ENCODE measurements around the gene PRPF4. TPM values are rescaled to one million over a fixed set of nuclear protein-coding genes. Genes with fewer than 3 reads are reported as not detected.

The PRPF4 gene
- total and polyA plus RNA-seq, 9 of the 15 experiments (the other 6 are each of a cell fraction or from before 2014, with no cell fraction given) = 25.8 to 66.0 (median 39.8) TPM

DNA sequence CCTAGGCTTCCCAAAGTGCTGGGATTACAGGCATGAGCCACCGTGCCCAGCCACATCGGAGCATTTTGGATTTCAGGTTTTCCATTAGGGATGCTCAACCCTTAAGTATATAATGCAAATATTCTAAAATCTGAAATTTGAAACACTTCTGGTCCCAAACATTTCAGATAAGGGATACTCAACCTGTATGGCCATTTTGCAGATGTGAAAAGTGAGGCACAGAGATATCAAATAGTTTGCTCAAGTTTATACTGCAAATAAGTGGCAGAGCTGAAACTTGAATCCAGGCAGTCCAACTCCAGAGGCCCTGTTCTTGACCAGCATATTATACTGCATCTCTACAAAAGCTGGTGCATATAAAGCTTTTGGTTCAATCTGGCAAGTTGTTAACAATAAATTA, 62.3 kb downstream of the PRPF4 start:
- Histone ChIP-seq H3K36me3 (ENCODE audit: control insufficient read depth, insufficient read depth, low read length) (no peaks in the 10 kb centered on the region), H3K9me1 (ENCODE audit: control insufficient read depth, insufficient read depth, low read length) (no peaks in the 10 kb centered on the region), H2AFZ (ENCODE audit: low read depth, low read length) (no peak overlapping the region), H3K9me3 (replicated peaks; ENCODE audit: control insufficient read depth, insufficient read depth, low read depth, low read length) (no peaks in the 10 kb centered on the region), H4K20me1 (replicated peaks; ENCODE audit: control insufficient read depth, insufficient read depth, low read length) (no peaks in the 10 kb centered on the region), H3K27ac (ENCODE audit: extremely low read depth, low read depth, low read length) (no peak overlapping the region), H3K9ac (ENCODE audit: insufficient read depth in 1 of 2, low read depth in 2 of 2, low read length in 2 of 2) (no peak overlapping the region), H3K79me2 (ENCODE audit: control insufficient read depth, insufficient read depth, low read length) (no peaks in the 10 kb centered on the region), H3K27me3 (ENCODE audit: control insufficient read depth in 2 of 2, insufficient read depth in 2 of 2, low read length in 2 of 2) (no peaks in the 10 kb centered on the region), H3K4me2 (ENCODE audit: insufficient read depth, low read length) (no peak overlapping the region), H3K4me3 (no peak overlapping the region), H3K4me1 (replicated peaks in 1 of 2; ENCODE audit: control insufficient read depth in 2 of 2, insufficient read depth in 2 of 2, low read length in 2 of 2) (peaks cover 8% of the 10 kb centered on the region in 2 experiments; a peak in 4 of 5 replicates)
- WGBS (ENCODE audit: insufficient coverage, low coverage, missing lambda C conversion rate) = 100% methylated on average over 2 of the region's 2 CpGs
- TF ChIP-seq KDM1A (IDR thresholded peaks at IDR 0.05) (peak in 1 of 2 experiments; percentile 20; a peak in 1 of 4 replicates), FOXA3 (CRISPR knock-in tag; conservative IDR thresholded peaks at IDR 0.05 in 1 of 2, IDR thresholded peaks at IDR 0.05 in 1 of 2) (no peak), RBM25 (IDR thresholded peaks at IDR 0.05; ENCODE audit: low read depth, low read length, severe bottlenecking) (peak; percentile 86), BCOR (IDR thresholded peaks at IDR 0.05) (peak; percentile 45; the same call in 1 of the 2 replicates)
- in situ Hi-C loops (cut with MboI) = no loop called here
- no TSS peak for BruUV-seq (replicated peaks)
- FAIRE-seq (no peak), DNase-seq (ENCODE audit: extremely low read depth in 1 of 4, low spot score in 3 of 4) (no peak), ATAC-seq (no peak)
- ChIA-PET CTCF (ENCODE audit: low intra/inter-chr PET ratio) (no interaction called here), POLR2A (interaction anchor here (0.9 kb wide), 1 partner anchor 20 kb away, joined by 3 read pairs; no protein-coding TSS in a partner anchor)
- intact Hi-C loops (cut with micrococcal nuclease) = loop anchor here (5.0 kb wide), 1 partner anchor 325 kb away; the partner anchor contains the start of gene ZNF883

DNA sequence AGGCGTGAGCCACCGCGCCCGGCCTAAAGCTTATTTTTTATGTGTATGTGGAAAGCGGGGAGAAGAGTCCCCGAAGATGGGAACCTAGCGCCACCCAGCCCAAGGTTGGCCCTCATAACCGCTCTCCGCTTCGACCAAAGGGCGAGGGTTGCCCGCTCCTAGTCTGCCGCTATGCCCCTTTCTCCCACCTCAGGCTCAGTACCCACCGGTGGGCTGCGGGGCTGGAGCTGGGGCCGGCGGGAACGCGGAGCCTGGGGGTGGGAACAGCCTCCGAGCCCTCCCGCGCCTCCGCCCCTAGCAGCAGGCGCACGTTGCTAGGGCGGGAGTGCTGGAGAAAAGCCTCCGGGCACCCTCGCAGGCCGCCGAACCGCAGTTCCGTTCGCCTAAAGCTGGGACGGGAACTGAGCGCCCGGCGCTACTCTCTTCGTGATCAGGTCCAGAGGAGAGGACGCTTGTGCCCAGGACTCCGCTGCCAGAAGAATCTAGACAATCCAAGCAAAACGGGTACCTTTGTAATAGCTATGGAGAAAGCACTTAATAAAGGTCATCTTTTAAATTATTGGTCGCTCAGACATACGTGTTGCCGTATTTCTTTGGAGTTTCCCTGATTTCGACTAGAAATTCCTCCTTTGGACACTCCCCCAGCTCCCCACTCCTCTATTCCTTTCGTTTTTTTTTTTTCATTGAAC, 64.7 kb downstream of the PRPF4 start, which contains the start of gene WDR31:
TSS of gene WDR31 (minus strand) at position 265 of the 689 bp plus-strand sequence. CDS start 8,253 bp downstream, outside the sequence.
- 1% methylated on average over 41 of the region's 46 CpGs for WGBS (ENCODE audit: insufficient coverage, low coverage, missing lambda C conversion rate)
- peak within 1 kb of the TSS; percentile 90 for H3K4me2 ChIP-seq (ENCODE audit: insufficient read depth, low read length)
- BruUV-seq (replicated peaks) = no TSS peak
- peak within 1 kb of the TSS; percentile 70 to 90 for H3K9ac ChIP-seq (ENCODE audit: insufficient read depth in 1 of 2, low read depth in 2 of 2, low read length in 2 of 2)
- CTCF ChIA-PET (ENCODE audit: low intra/inter-chr PET ratio) = no interaction called here
- POLR2A ChIA-PET = interaction anchor here (0.6 to 2.0 kb wide), 13 partner anchors 9 to 260 kb away, joined by 3 to 12 read pairs (median 4); partner anchors contain the start of gene BSPRY
- H3K9me3 ChIP-seq (replicated peaks; ENCODE audit: control insufficient read depth, insufficient read depth, low read depth, low read length) = no peaks in the 10 kb centered on the region
- peak; percentile 92 to 93 (median 93) for DNase-seq (ENCODE audit: extremely low read depth in 1 of 4, low spot score in 3 of 4)
- FAIRE-seq = peak; percentile 73
- no peaks in the 10 kb centered on the region for H3K27me3 ChIP-seq (ENCODE audit: control insufficient read depth in 2 of 2, insufficient read depth in 2 of 2, low read length in 2 of 2)
- no peaks in the 10 kb centered on the region for H3K9me1 ChIP-seq (ENCODE audit: control insufficient read depth, insufficient read depth, low read length)
- peak within 1 kb of the TSS; percentile 94 for H2AFZ ChIP-seq (ENCODE audit: low read depth, low read length)
- H3K4me3 ChIP-seq = peak within 1 kb of the TSS; percentile 83
- intact Hi-C loops (cut with micrococcal nuclease) (no loop called here), in situ Hi-C loops (cut with MboI) (no loop called here)
- H3K27ac ChIP-seq (ENCODE audit: extremely low read depth, low read depth, low read length) = peak within 1 kb of the TSS; percentile 58
- no peaks in the 10 kb centered on the region for H3K36me3 ChIP-seq (ENCODE audit: control insufficient read depth, insufficient read depth, low read length)
- H3K4me1 ChIP-seq (replicated peaks in 1 of 2; ENCODE audit: control insufficient read depth in 2 of 2, insufficient read depth in 2 of 2, low read length in 2 of 2) = peaks cover 13 to 16% of the 10 kb centered on the region in 2 experiments; a peak in 4 of 5 replicates
- H4K20me1 ChIP-seq (replicated peaks; ENCODE audit: control insufficient read depth, insufficient read depth, low read length) = no peaks in the 10 kb centered on the region
- no peaks in the 10 kb centered on the region for H3K79me2 ChIP-seq (ENCODE audit: control insufficient read depth, insufficient read depth, low read length)
- ATAC-seq = peak; percentile 94
- no peak for TF ChIP-seq PRMT5 (CRISPR knock-in tag; IDR thresholded peaks at IDR 0.05)
- peak; percentile 77; the same call in 1 of the 2 replicates for TF ChIP-seq ZBED1 (IDR thresholded peaks at IDR 0.05)
- no peak for TF ChIP-seq ARID2 (IDR thresholded peaks at IDR 0.05)
- peak in 1 of 2 experiments; percentile 74; a peak in 1 of 4 replicates for TF ChIP-seq NONO (IDR thresholded peaks at IDR 0.05; ENCODE audit: low read depth in 2 of 2, low read length in 1 of 2)
- TF ChIP-seq HDAC2 (IDR thresholded peaks at IDR 0.05) = peak; percentile 69
- TF ChIP-seq TAF9B (IDR thresholded peaks at IDR 0.05; ENCODE audit: partially characterized antibody) = peak; percentile 73
- peak; percentile 57; the same call in 1 of the 2 replicates for TF ChIP-seq POLR2H (tag; IDR thresholded peaks at IDR 0.05; ENCODE audit: low read depth)
- peak; percentile 82 for TF ChIP-seq GTF2E2 (tag; IDR thresholded peaks at IDR 0.05)
- peak; percentile 41; the same call in 1 of the 2 replicates for TF ChIP-seq BCOR (IDR thresholded peaks at IDR 0.05)
- TF ChIP-seq FIP1L1 (IDR thresholded peaks at IDR 0.05; ENCODE audit: low read depth, low read length, poor library complexity, severe bottlenecking) = peak; percentile 54
- TF ChIP-seq, protein P1, sequence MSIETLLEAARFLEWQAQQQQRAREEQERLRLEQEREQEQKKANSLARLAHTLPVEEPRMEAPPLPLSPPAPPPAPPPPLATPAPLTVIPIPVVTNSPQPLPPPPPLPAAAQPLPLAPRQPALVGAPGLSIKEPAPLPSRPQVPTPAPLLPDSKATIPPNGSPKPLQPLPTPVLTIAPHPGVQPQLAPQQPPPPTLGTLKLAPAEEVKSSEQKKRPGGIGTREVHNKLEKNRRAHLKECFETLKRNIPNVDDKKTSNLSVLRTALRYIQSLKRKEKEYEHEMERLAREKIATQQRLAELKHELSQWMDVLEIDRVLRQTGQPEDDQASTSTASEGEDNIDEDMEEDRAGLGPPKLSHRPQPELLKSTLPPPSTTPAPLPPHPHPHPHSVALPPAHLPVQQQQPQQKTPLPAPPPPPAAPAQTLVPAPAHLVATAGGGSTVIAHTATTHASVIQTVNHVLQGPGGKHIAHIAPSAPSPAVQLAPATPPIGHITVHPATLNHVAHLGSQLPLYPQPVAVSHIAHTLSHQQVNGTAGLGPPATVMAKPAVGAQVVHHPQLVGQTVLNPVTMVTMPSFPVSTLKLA (conservative IDR thresholded peaks at IDR 0.05) = peak; percentile 63 to 87

Data from K562 (cell line).